Measurements from ENCODE around the gene SLC9A3.

Gene SLC9A3

DNA sequence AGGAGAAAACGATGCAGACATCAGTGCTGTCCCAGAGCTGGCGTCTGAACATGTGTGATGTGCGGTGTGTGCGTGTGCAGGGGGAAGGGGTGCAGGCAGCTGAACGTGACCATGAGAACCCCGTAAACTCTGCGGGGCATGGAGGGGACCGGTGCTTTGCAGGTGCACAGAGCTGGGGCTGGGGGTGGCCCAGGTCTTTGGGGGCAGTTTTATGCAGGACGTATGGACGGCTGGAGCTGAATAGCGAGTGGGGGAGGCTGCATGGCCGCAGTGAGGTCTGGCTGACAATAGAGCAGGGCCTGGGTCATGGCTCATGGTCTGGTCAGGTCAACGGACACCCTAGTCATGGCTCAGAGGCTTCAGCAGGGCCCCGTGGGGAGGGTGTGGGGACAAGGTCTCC lies 84.6 kb downstream of the SLC9A3 start:
- Histone ChIP-seq H3K9me3 (ENCODE audit: control insufficient read depth, insufficient read depth, low read depth, low read length) (no peaks in the 10 kb centered on the region), H3K36me3 (ENCODE audit: control insufficient read depth in 2 of 2, insufficient read depth in 1 of 2, low read length in 2 of 2) (peaks cover 0 to 5% of the 10 kb centered on the region in 2 experiments; a peak in 2 of 3 replicates), H3K27ac (ENCODE audit: extremely low read depth, low read depth, low read length) (no peak overlapping the region), H3K4me3 (ENCODE audit: low read depth, low read length) (no peak overlapping the region), H3K4me1 (ENCODE audit: control insufficient read depth, insufficient read depth, low read length) (peaks cover 10% of the 10 kb centered on the region)
- ChIA-PET CTCF (interaction anchor here (1.2 to 1.8 kb wide), 2 partner anchors 8 to 123 kb away, joined by 5 to 9 read pairs; no protein-coding TSS in a partner anchor), POLR2A (interaction anchor here (0.8 to 1.1 kb wide), 2 partner anchors 10 to 65 kb away, joined by 3 read pairs; no protein-coding TSS in a partner anchor)
- TF ChIP-seq SCRT1 (tag by site-specific recombination; IDR thresholded peaks at IDR 0.05; ENCODE audit: borderline replicate concordance) (no peak), BCL6B (tag by site-specific recombination; IDR thresholded peaks at IDR 0.05) (no peak), ZNF677 (tag by site-specific recombination; IDR thresholded peaks at IDR 0.05) (no peak), ZNF175 (tag by site-specific recombination; IDR thresholded peaks at IDR 0.05) (no peak), ZNF580 (tag by site-specific recombination; IDR thresholded peaks at IDR 0.05) (no peak), SP3 (tag by site-specific recombination; IDR thresholded peaks at IDR 0.05) (no peak), ZNF473 (tag by site-specific recombination; IDR thresholded peaks at IDR 0.05) (no peak), ZNF501 (tag by site-specific recombination; IDR thresholded peaks at IDR 0.05) (no peak), ZNF561 (tag by site-specific recombination; IDR thresholded peaks at IDR 0.05; ENCODE audit: borderline replicate concordance) (no peak), ZEB2 (tag by site-specific recombination; IDR thresholded peaks at IDR 0.05) (no peak), ZBTB49 (tag by site-specific recombination; IDR thresholded peaks at IDR 0.05; ENCODE audit: low read depth) (no peak), ZFP41 (tag by site-specific recombination; IDR thresholded peaks at IDR 0.05; ENCODE audit: borderline replicate concordance) (no peak), ZNF157 (tag by site-specific recombination; IDR thresholded peaks at IDR 0.05) (no peak)
- TF ChIP-seq, protein P1, sequence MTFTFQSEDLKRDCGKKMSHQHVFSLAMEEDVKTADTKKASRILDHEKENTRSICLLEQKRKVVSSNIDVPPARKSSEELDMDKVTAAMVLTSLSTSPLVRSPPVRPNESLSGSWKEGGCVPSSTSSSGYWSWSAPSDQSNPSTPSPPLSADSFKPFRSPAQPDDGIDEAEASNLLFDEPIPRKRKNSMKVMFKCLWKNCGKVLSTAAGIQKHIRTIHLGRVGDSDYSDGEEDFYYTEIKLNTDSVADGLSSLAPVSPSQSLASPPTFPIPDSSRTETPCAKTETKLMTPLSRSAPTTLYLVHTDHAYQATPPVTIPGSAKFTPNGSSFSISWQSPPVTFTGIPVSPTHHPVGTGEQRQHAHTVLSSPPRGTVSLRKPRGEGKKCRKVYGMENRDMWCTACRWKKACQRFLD (tag by site-specific recombination; IDR thresholded peaks at IDR 0.05), result no peak
- TF ChIP-seq, protein P2, sequence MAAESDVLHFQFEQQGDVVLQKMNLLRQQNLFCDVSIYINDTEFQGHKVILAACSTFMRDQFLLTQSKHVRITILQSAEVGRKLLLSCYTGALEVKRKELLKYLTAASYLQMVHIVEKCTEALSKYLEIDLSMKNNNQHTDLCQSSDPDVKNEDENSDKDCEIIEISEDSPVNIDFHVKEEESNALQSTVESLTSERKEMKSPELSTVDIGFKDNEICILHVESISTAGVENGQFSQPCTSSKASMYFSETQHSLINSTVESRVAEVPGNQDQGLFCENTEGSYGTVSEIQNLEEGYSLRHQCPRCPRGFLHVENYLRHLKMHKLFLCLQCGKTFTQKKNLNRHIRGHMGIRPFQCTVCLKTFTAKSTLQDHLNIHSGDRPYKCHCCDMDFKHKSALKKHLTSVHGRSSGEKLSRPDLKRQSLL (tag by site-specific recombination; IDR thresholded peaks at IDR 0.05), result no peak

DNA sequence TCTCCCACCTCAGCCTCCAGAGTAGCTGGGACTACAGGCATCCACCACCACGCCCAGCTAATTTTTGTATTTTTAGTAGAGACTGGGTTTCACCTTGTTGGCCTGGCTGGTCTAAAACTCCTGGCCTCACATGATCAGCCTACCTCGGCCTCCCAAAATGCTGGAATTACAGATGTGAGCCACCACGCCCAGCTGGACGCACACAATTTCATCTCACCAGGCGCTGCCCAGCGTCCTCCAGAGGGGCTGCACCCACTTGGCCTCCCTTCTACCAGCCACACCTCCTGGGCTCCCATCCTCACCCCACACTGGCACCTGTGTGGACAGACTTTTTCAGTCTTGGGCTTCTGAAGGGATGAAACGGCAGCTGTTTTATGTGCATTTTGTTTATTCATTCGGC lies 85.1 kb downstream of the SLC9A3 start:
- Histone ChIP-seq H3K4me1 (ENCODE audit: control insufficient read depth, insufficient read depth, low read length) (peaks cover 10% of the 10 kb centered on the region), H3K36me3 (ENCODE audit: control insufficient read depth in 2 of 2, insufficient read depth in 1 of 2, low read length in 2 of 2) (peaks cover 0 to 9% of the 10 kb centered on the region in 2 experiments; a peak in 2 of 3 replicates), H3K27ac (ENCODE audit: extremely low read depth, low read depth, low read length) (no peak overlapping the region), H3K9me3 (ENCODE audit: control insufficient read depth, insufficient read depth, low read depth, low read length) (no peaks in the 10 kb centered on the region), H3K4me3 (ENCODE audit: low read depth, low read length) (no peak overlapping the region)
- ChIA-PET POLR2A (interaction anchor here (1.1 kb wide), 1 partner anchor 64 kb away, joined by 3 read pairs; no protein-coding TSS in a partner anchor), CTCF (interaction anchor here (1.2 to 2.7 kb wide), 3 partner anchors 7 to 123 kb away, joined by 5 to 15 read pairs (median 9); no protein-coding TSS in a partner anchor)
- no peak for TF ChIP-seq ZNF266 (tag by site-specific recombination; IDR thresholded peaks at IDR 0.05; ENCODE audit: low read depth)
- TF ChIP-seq GFI1B (tag by site-specific recombination; IDR thresholded peaks at IDR 0.05), result no peak
- TF ChIP-seq ZNF621 (tag by site-specific recombination; IDR thresholded peaks at IDR 0.05), result no peak
- no peak for TF ChIP-seq ZNF571 (tag by site-specific recombination; IDR thresholded peaks at IDR 0.05)
- no peak for TF ChIP-seq ZNF146 (tag by site-specific recombination; IDR thresholded peaks at IDR 0.05)
- no peak for TF ChIP-seq ZFP41 (tag by site-specific recombination; IDR thresholded peaks at IDR 0.05; ENCODE audit: borderline replicate concordance)
- TF ChIP-seq ZSCAN23 (tag by site-specific recombination; IDR thresholded peaks at IDR 0.05), result no peak
- TF ChIP-seq ZNF391 (tag by site-specific recombination; IDR thresholded peaks at IDR 0.05; ENCODE audit: borderline replicate concordance, low read depth), result no peak
- no peak for TF ChIP-seq ZNF600 (tag by site-specific recombination; IDR thresholded peaks at IDR 0.05)
- no peak for TF ChIP-seq ZNF239 (tag by site-specific recombination; IDR thresholded peaks at IDR 0.05)
- no peak for TF ChIP-seq ZNF112 (tag by site-specific recombination; IDR thresholded peaks at IDR 0.05)
- no peak for TF ChIP-seq ZNF449 (tag by site-specific recombination; IDR thresholded peaks at IDR 0.05)
